DND-41 (cell line): ENCODE data around the gene KLK3.

Experiments
- ATAC-seq: fragments of 200-7000 bp; cut with Tn5 transposase; 3 replicates; pipeline ENCODE4 v1.9.1; 2021; ENCODE audit warnings: low read depth; ENCODE audit not compliant: insufficient read depth
- DNase-seq: peaks from one replicate; pipeline ENCODE4 v3.0.0-alpha.2; 2020
- H2AFZ ChIP-seq: 2 replicates; pipeline ENCODE4 v1.6.0; 2012; ENCODE audit warnings: low read depth, low read length
- H3K27ac ChIP-seq: 2 replicates; pipeline ENCODE4 v1.5.1; 2012; ENCODE audit warnings: low read length, inconsistent platforms
- H3K27me3 ChIP-seq: fragments of 200-600 bp; sonication (generic); 2 replicates; pipeline ENCODE4 v1.6.0; 2012; ENCODE audit warnings: low read length, mild to moderate bottlenecking, inconsistent platforms; ENCODE audit not compliant: insufficient read depth, poor library complexity
- H3K36me3 ChIP-seq: 2 replicates; pipeline ENCODE4 v1.5.1; 2012; ENCODE audit warnings: low read length, inconsistent platforms; ENCODE audit not compliant: insufficient read depth
- H3K4me1 ChIP-seq: 2 replicates; pipeline ENCODE4 v1.5.1; 2012; ENCODE audit warnings: mild to moderate bottlenecking, low read length; ENCODE audit not compliant: insufficient read depth
- H3K4me2 ChIP-seq: 2 replicates; pipeline ENCODE4 v1.6.0; 2012; ENCODE audit warnings: mild to moderate bottlenecking, moderate library complexity, low read length, inconsistent platforms; ENCODE audit not compliant: insufficient read depth
- H3K4me3 ChIP-seq, 2 experiments: fragments of 200-600 bp in 1 of 2; shearing (Covaris generic) in 1 of 2; 2 replicates each; pipeline ENCODE4 v1.5.1; 2012 to 2016; ENCODE audit warnings: inconsistent platforms in 2 of 2, low read length in 2 of 2, mild to moderate bottlenecking in 2 of 2, low read depth in 1 of 2, moderate library complexity in 1 of 2
- H3K79me2 ChIP-seq: 2 replicates; pipeline ENCODE4 v1.6.0; 2012; ENCODE audit warnings: low read length, inconsistent platforms; ENCODE audit not compliant: insufficient read depth
- H3K9ac ChIP-seq: 2 replicates; pipeline ENCODE4 v1.6.0; 2012; ENCODE audit warnings: low read depth, mild to moderate bottlenecking, inconsistent platforms, low read length, moderate library complexity
- H3K9me3 ChIP-seq: 2 replicates; pipeline ENCODE4 v1.5.1; 2012; ENCODE audit warnings: low read length, moderate library complexity, mild to moderate bottlenecking, inconsistent platforms; ENCODE audit not compliant: insufficient read depth, severe bottlenecking
- H4K20me1 ChIP-seq: 2 replicates; pipeline ENCODE4 v1.6.0; 2012; ENCODE audit warnings: low read length; ENCODE audit not compliant: insufficient read depth
- EZH2 ChIP-seq: IDR thresholded peaks from 3 replicates; pipeline ENCODE4 v1.6.1; 2012; ENCODE audit warnings: borderline replicate concordance, low read depth, mild to moderate bottlenecking, moderate library complexity, low read length, inconsistent platforms; ENCODE audit not compliant: severe bottlenecking
- TF ChIP-seq, protein P1 (sequence below): IDR thresholded peaks from 2 replicates; pipeline ENCODE4 v1.5.1; 2012; ENCODE audit warnings: borderline replicate concordance, low read length, moderate library complexity, mild to moderate bottlenecking; ENCODE audit not compliant: poor library complexity, severe bottlenecking; ENCODE audit errors: extremely low read depth

The KLK3 gene

GRCh38 chr19:50858886-50859285 lies 4.2 kb downstream of the KLK3 start:
- ATAC-seq = no peak
- no peak for DNase-seq

GRCh38 chr19:50859849-50860248 lies 5.1 kb downstream of the KLK3 start:
- peaks cover 2% of the 10 kb centered on the region for H3K27me3 ChIP-seq
- no peak for ATAC-seq
- no peak for TF ChIP-seq EZH2
- TF ChIP-seq, protein P1, sequence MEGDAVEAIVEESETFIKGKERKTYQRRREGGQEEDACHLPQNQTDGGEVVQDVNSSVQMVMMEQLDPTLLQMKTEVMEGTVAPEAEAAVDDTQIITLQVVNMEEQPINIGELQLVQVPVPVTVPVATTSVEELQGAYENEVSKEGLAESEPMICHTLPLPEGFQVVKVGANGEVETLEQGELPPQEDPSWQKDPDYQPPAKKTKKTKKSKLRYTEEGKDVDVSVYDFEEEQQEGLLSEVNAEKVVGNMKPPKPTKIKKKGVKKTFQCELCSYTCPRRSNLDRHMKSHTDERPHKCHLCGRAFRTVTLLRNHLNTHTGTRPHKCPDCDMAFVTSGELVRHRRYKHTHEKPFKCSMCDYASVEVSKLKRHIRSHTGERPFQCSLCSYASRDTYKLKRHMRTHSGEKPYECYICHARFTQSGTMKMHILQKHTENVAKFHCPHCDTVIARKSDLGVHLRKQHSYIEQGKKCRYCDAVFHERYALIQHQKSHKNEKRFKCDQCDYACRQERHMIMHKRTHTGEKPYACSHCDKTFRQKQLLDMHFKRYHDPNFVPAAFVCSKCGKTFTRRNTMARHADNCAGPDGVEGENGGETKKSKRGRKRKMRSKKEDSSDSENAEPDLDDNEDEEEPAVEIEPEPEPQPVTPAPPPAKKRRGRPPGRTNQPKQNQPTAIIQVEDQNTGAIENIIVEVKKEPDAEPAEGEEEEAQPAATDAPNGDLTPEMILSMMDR = no peak

More at GRCh38 chr19:50858886-50859285, 4.2 kb downstream of the KLK3 start:
- H3K36me3 ChIP-seq = no peaks in the 10 kb centered on the region
- H3K79me2 ChIP-seq = no peaks in the 10 kb centered on the region
- no peaks in the 10 kb centered on the region for H3K4me1 ChIP-seq
- no peak overlapping the region for H3K27ac ChIP-seq
- H3K9me3 ChIP-seq = peaks cover 6% of the 10 kb centered on the region
- H3K9ac ChIP-seq = no peak overlapping the region
- H3K4me3 ChIP-seq = no peak overlapping the region
- H2AFZ ChIP-seq = no peak overlapping the region
- no peaks in the 10 kb centered on the region for H4K20me1 ChIP-seq
- H3K27me3 ChIP-seq = no peaks in the 10 kb centered on the region
- H3K4me2 ChIP-seq = no peak overlapping the region
- TF ChIP-seq, protein P1 = no peak
- no peak for TF ChIP-seq EZH2

DNA sequence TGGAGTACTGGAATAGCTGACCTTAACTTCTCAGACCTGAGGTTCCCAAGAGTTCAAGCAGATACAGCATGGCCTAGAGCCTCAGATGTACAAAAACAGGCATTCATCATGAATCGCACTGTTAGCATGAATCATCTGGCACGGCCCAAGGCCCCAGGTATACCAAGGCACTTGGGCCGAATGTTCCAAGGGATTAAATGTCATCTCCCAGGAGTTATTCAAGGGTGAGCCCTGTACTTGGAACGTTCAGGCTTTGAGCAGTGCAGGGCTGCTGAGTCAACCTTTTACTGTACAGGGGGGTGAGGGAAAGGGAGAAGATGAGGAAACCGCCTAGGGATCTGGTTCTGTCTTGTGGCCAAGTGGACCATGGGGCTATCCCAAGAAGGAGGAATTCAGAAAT lies 6.3 kb downstream of the KLK3 start:
- H3K27me3 ChIP-seq = peaks cover 4% of the 10 kb centered on the region
- no peak overlapping the region for H3K4me2 ChIP-seq
- no peak overlapping the region for H3K4me3 ChIP-seq
- H3K27ac ChIP-seq = no peak overlapping the region
- H4K20me1 ChIP-seq = no peaks in the 10 kb centered on the region
- no peaks in the 10 kb centered on the region for H3K4me1 ChIP-seq
- ATAC-seq = no peak
- no peaks in the 10 kb centered on the region for H3K79me2 ChIP-seq
- H3K9me3 ChIP-seq = peaks cover 6% of the 10 kb centered on the region
- no peak for DNase-seq
- no peak for TF ChIP-seq EZH2
- TF ChIP-seq, protein P1 = no peak
- no peak overlapping the region for H3K9ac ChIP-seq
- H2AFZ ChIP-seq = no peak overlapping the region
- H3K36me3 ChIP-seq = no peaks in the 10 kb centered on the region

More at GRCh38 chr19:50859849-50860248, 5.1 kb downstream of the KLK3 start:
- Histone ChIP-seq H3K9me3 (peaks cover 6% of the 10 kb centered on the region), H4K20me1 (no peaks in the 10 kb centered on the region), H3K4me3 (no peak overlapping the region), H3K4me1 (no peaks in the 10 kb centered on the region), H3K9ac (no peak overlapping the region), H3K79me2 (no peaks in the 10 kb centered on the region), H2AFZ (no peak overlapping the region), H3K27ac (no peak overlapping the region), H3K4me2 (no peak overlapping the region), H3K36me3 (no peaks in the 10 kb centered on the region)
- no peak for DNase-seq
